ENCODE data around the gene ADGRG1. TPM values are rescaled to one million over a fixed set of nuclear protein-coding genes. Genes with fewer than 3 reads are reported as not detected.

Gene ADGRG1
- total RNA-seq, 1 donor from 2014 or later = 116 TPM

DNA sequence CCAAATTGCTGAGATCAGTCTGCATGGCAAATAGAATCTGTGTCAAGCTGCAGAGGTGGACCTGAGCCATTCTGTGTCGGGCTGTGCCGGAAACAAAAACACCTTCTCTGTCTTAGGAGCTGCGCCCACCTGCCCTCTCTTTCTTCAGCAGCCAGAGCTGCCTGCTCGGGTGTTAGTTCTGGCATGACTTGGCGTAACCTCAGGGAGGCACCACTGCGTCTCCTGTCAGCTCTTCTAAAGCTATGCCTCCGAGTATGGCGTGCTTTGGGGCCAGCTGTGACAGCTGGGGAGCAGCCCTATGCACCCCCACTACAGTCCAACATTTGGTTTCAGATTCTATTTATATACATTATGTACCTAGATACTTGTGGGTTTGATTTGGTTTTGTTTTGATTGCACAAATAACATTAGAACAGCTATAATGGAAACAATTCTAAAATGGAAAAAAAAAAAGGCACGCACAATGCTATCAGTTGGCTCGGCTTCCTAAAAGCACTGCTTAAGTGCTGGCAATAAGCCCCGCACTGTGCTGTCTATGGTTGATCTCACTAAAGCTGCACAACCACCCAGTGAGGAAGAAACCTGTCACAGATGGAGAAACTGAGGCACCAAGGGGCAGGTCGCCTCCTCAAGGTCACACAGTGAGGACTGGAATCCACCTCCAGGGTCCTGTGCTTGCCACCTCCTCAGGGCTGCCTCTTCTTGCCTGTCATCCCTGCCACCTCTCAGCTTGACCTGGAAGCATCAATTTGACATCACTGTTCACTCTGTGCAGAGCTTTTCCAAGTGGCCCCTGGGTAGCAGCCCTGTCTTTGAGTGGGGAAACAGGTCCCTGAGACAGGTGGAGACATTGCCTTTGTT, 18.7 kb upstream of the ADGRG1 start:
- TF ChIP-seq, protein P1, sequence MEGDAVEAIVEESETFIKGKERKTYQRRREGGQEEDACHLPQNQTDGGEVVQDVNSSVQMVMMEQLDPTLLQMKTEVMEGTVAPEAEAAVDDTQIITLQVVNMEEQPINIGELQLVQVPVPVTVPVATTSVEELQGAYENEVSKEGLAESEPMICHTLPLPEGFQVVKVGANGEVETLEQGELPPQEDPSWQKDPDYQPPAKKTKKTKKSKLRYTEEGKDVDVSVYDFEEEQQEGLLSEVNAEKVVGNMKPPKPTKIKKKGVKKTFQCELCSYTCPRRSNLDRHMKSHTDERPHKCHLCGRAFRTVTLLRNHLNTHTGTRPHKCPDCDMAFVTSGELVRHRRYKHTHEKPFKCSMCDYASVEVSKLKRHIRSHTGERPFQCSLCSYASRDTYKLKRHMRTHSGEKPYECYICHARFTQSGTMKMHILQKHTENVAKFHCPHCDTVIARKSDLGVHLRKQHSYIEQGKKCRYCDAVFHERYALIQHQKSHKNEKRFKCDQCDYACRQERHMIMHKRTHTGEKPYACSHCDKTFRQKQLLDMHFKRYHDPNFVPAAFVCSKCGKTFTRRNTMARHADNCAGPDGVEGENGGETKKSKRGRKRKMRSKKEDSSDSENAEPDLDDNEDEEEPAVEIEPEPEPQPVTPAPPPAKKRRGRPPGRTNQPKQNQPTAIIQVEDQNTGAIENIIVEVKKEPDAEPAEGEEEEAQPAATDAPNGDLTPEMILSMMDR (IDR thresholded peaks at IDR 0.05; ENCODE audit: partially characterized antibody, unreplicated experiment) = no peak
- Mint-ChIP-seq H3K27me3 (ENCODE audit: unreplicated experiment) (peaks cover 4% of the 10 kb centered on the region), H3K9me3 (ENCODE audit: unreplicated experiment) (no peaks in the 10 kb centered on the region), H3K36me3 (ENCODE audit: unreplicated experiment) (no peaks in the 10 kb centered on the region), H3K4me3 (ENCODE audit: unreplicated experiment) (no peak overlapping the region), H3K4me1 (ENCODE audit: low read depth, unreplicated experiment) (peaks cover 24% of the 10 kb centered on the region), H3K27ac (ENCODE audit: unreplicated experiment) (no peak overlapping the region)
- DNase-seq = no peak

DNA sequence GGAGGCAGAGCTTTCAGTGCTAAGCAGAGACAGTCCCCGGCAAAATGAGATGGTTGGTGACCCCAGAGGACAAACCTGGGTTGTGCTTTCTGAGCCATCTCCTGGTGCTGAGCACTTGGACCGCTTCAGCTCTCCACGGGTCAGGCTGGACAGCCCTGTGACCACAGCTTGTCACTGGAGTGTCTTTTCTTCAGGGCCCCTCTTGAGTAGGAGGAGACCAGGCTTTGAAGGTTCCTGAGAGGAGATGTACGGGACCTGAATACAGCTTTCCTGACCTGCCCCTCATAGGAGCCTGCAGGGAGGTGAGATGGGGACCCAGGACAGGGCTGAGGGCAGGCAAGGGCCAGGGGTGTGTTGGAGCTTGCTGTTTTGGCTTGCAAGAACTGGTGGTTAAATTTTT, 17.8 kb upstream of the ADGRG1 start:
- H3K4me1 Mint-ChIP-seq (ENCODE audit: low read depth, unreplicated experiment) = peaks cover 20% of the 10 kb centered on the region
- DNase-seq = no peak
- H3K4me3 Mint-ChIP-seq (ENCODE audit: unreplicated experiment) = no peak overlapping the region
- no peaks in the 10 kb centered on the region for H3K36me3 Mint-ChIP-seq (ENCODE audit: unreplicated experiment)
- H3K27me3 Mint-ChIP-seq (ENCODE audit: unreplicated experiment) = peaks cover 4% of the 10 kb centered on the region
- no peaks in the 10 kb centered on the region for H3K9me3 Mint-ChIP-seq (ENCODE audit: unreplicated experiment)
- TF ChIP-seq, protein P1 (IDR thresholded peaks at IDR 0.05; ENCODE audit: partially characterized antibody, unreplicated experiment) = no peak
- no peak overlapping the region for H3K27ac Mint-ChIP-seq (ENCODE audit: unreplicated experiment)

DNA sequence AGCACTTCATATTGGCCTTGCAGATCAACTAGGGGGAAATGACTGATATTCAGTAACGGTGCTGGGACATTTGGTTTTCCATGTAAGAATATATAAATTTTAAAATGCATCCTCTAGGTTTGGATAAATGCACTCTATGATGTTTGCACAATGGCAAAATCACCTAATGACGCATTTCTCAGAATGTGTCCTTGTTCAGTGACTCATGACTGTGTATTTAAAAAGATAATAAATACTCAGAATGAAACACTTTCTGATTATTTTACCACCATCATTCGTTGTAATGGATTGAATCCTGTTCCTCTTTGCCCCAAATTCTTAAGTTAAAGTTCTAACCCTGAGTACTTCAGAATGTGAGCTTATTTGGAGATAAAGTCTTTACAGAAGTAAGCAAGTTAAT, 17.2 kb upstream of the ADGRG1 start:
- Mint-ChIP-seq H3K27me3 (ENCODE audit: unreplicated experiment) (peaks cover 4% of the 10 kb centered on the region), H3K36me3 (ENCODE audit: unreplicated experiment) (no peaks in the 10 kb centered on the region), H3K27ac (ENCODE audit: unreplicated experiment) (peak overlapping the region; percentile 46), H3K4me3 (ENCODE audit: unreplicated experiment) (no peak overlapping the region), H3K4me1 (ENCODE audit: low read depth, unreplicated experiment) (peaks cover 20% of the 10 kb centered on the region), H3K9me3 (ENCODE audit: unreplicated experiment) (no peaks in the 10 kb centered on the region)
- TF ChIP-seq, protein P1 (IDR thresholded peaks at IDR 0.05; ENCODE audit: partially characterized antibody, unreplicated experiment) = no peak
- no peak for DNase-seq

DNA sequence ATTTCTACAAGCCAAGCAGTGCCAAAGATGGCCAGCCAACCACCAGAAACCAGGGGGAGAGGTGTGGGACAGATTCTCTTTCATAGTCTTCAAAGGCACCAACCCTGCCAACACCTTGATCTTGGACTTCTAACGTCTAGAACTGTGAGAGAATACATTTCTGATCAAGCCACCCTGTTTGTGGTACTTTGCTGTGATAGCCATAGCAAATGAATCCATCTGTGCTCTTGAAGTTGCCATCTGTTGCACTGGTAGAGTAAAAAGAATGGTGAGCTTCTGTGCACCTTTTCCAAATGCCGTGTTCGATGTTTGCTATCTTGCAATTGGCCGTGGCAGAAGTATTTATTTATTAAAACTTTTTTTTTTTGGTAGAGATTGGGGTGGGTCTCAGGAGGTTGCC, 16.7 kb upstream of the ADGRG1 start:
- TF ChIP-seq, protein P1 (IDR thresholded peaks at IDR 0.05; ENCODE audit: partially characterized antibody, unreplicated experiment) = no peak
- no peak for DNase-seq
- peaks cover 20% of the 10 kb centered on the region for H3K4me1 Mint-ChIP-seq (ENCODE audit: low read depth, unreplicated experiment)

DNA sequence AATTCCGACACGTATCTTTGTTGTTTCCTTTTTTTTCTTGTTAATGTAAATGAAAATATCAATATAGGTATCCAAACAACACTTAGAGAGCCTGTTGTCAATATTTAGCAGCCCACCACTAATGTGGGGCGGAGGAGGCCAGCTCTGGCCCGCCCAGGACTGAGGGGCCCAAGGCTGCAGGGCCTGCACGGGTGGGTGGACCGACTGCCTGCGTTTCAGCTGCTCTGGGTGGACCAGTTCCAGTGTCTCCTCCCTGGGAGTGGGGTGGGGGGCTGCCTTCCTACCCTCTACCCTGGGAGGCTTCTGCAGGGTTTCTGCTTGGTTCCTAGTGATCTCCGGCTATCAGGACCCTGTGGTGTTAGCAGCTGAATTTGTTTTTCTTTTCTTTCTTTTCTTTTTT, 15.9 kb upstream of the ADGRG1 start:
- DNase-seq = no peak
- Mint-ChIP-seq H3K27me3 (ENCODE audit: unreplicated experiment) (peaks cover 3% of the 10 kb centered on the region), H3K4me3 (ENCODE audit: unreplicated experiment) (no peak overlapping the region), H3K27ac (ENCODE audit: unreplicated experiment) (no peak overlapping the region), H3K36me3 (ENCODE audit: unreplicated experiment) (no peaks in the 10 kb centered on the region), H3K4me1 (ENCODE audit: low read depth, unreplicated experiment) (peaks cover 19% of the 10 kb centered on the region), H3K9me3 (ENCODE audit: unreplicated experiment) (no peaks in the 10 kb centered on the region)
- TF ChIP-seq, protein P1 (IDR thresholded peaks at IDR 0.05; ENCODE audit: partially characterized antibody, unreplicated experiment) = no peak

More for the DNA sequence above, 16.7 kb upstream of the ADGRG1 start:
- H3K27ac Mint-ChIP-seq (ENCODE audit: unreplicated experiment) = peak overlapping the region; percentile 46
- H3K36me3 Mint-ChIP-seq (ENCODE audit: unreplicated experiment) = no peaks in the 10 kb centered on the region
- H3K9me3 Mint-ChIP-seq (ENCODE audit: unreplicated experiment) = no peaks in the 10 kb centered on the region
- H3K4me3 Mint-ChIP-seq (ENCODE audit: unreplicated experiment) = no peak overlapping the region
- peaks cover 4% of the 10 kb centered on the region for H3K27me3 Mint-ChIP-seq (ENCODE audit: unreplicated experiment)

All from glutamatergic neuron (in vitro differentiated cells).